HG03060 (cell line): ENCODE measurements around the gene BDP1.
"Not testable (repeated sequence)": the region's sequence is repeated elsewhere in the genome, so short reads cannot be mapped to it uniquely, and the experiment has no call there.

ENCODE experiments used
- ATAC-seq: cut with Tn5 transposase; IDR thresholded peaks from one replicate; pipeline ENCODE4 v1.9.1; 2021; ENCODE audit warnings: low read depth, moderate number of reproducible peaks; ENCODE audit not compliant: unreplicated experiment

Gene BDP1

GRCh38 chr5:71552026-71552749 is 96.7 kb downstream of the BDP1 start:
- ATAC-seq, result not testable (repeated sequence)

GRCh38 chr5:71563161-71563560 is 107.7 kb downstream of the BDP1 start:
- no peak for ATAC-seq

GRCh38 chr5:71564895-71565294 is 109.4 kb downstream of the BDP1 start:
- ATAC-seq, result no peak

GRCh38 chr5:71569748-71570509 is 114.5 kb downstream of the BDP1 start:
- ATAC-seq, result no peak

- not testable (repeated sequence) for ATAC-seq
These were observed 116.4 kb downstream of the BDP1 start for GRCh38 chr5:71571811-71572210.

GRCh38 chr5:71573591-71573990 is 118.1 kb downstream of the BDP1 start:
- no peak for ATAC-seq

- not testable (repeated sequence) for ATAC-seq
These were observed 120.1 kb downstream of the BDP1 start for GRCh38 chr5:71575588-71575987.

GRCh38 chr5:71576241-71576640 is 120.8 kb downstream of the BDP1 start:
- ATAC-seq, result no peak

GRCh38 chr5:71577839-71578238 is 122.4 kb downstream of the BDP1 start:
- not testable (repeated sequence) for ATAC-seq

- no peak for ATAC-seq
These were observed 127.6 kb downstream of the BDP1 start for GRCh38 chr5:71582945-71583584.

GRCh38 chr5:71586052-71586940 is 130.8 kb downstream of the BDP1 start:
- ATAC-seq, result no peak

GRCh38 chr5:71586941-71587765 is 131.7 kb downstream of the BDP1 start, which contains the start of gene MCCC2:
Gene MCCC2, plus strand, starts transcription at chr5:71587340. Its CDS starts 86 bp downstream, at chr5:71587426.
- ATAC-seq, result peak; percentile 89

- peak; percentile 3 for ATAC-seq
These were observed 132.5 kb downstream of the BDP1 start for GRCh38 chr5:71587766-71588532.

- ATAC-seq, result no peak
These were observed 133.1 kb downstream of the BDP1 start for GRCh38 chr5:71588533-71588885.

- ATAC-seq, result no peak
These were observed 134.5 kb downstream of the BDP1 start for GRCh38 chr5:71589903-71590302.

- ATAC-seq, result no peak
These were observed 135.6 kb downstream of the BDP1 start for GRCh38 chr5:71591100-71591499.

GRCh38 chr5:71596169-71596568 is 140.7 kb downstream of the BDP1 start:
- no peak for ATAC-seq

- ATAC-seq, result no peak
These were observed 141.6 kb downstream of the BDP1 start for GRCh38 chr5:71597001-71597400.

GRCh38 chr5:71600783-71601182 is 145.3 kb downstream of the BDP1 start:
- no peak for ATAC-seq
